ENCODE measurements around the gene WDR36. TPM values are rescaled to one million over a fixed set of nuclear protein-coding genes. Genes with fewer than 3 reads are reported as not detected.

WDR36 gene
- total and polyA plus RNA-seq, 3 experiments from 2014 or later, result 17.7 to 74.8 (median 70.2) TPM

DNA sequence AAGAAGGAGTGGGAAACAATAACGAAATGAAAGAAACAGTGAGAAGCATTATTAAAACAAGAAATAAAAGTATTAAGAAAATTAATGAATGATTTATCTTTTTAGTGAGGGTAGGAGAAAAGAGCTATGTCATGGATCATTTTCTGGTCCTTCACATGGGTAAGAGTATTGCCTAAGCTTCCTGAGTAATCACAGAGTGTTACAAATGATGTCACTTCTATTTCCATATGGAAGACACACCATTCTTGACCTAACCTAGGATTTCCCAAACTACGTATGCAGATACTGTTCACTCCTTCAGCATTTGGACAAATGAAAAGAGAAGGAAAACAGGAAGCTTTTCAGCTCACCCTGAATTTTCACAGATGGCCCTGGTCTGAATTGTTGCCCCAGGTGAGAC, 23.9 kb upstream of the WDR36 start:
- Histone ChIP-seq H3K4me3 (ENCODE audit: low read length) (no peak overlapping the region), H3K4me1 (ENCODE audit: insufficient read depth, low read length) (peaks cover 12% of the 10 kb centered on the region), H3K9me3 (ENCODE audit: low read length) (no peaks in the 10 kb centered on the region), H3K27ac (ENCODE audit: low read depth, low read length) (no peak overlapping the region), H3K27me3 (ENCODE audit: insufficient read depth, low read length, poor library complexity, severe bottlenecking) (peaks cover 51% of the 10 kb centered on the region), H3K36me3 (ENCODE audit: insufficient read depth, low read length) (no peaks in the 10 kb centered on the region)
- DNase-seq, result no peak
- H3K27ac Mint-ChIP-seq, result no peak overlapping the region
- H3K9me3 Mint-ChIP-seq, result no peaks in the 10 kb centered on the region
- no peak overlapping the region for H3K4me3 Mint-ChIP-seq
- ChIA-PET POLR2A (no interaction called here), CTCF (no interaction called here)
- peaks cover 0 to under 1% (median 0%) of the 10 kb centered on the region in 3 donors for H3K36me3 Mint-ChIP-seq
- peaks cover 60 to 88% of the 10 kb centered on the region in 2 donors for H3K27me3 Mint-ChIP-seq
- peaks cover 17 to 35% (median 29%) of the 10 kb centered on the region in 3 donors for H3K4me1 Mint-ChIP-seq

DNA sequence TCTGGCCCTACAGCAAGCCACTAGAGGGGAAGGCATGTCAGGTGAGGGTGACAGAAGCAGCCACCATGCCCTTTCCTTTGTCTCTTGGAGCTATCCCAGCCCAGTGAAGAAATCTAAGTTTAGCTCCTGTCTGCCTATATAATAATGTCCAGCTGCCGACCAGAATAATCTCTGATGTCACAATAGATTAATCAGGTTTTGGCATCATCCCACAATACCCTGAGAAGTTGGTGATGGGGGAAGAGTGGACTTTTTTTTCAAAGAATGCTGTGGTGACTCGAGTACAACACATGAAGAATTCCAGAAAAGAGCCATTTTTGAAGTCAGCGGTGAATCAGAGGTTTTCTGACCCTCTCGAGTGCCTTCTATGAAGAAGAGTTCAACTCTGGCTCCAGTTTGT, 22.3 kb upstream of the WDR36 start:
- Mint-ChIP-seq H3K36me3 (peaks cover 0 to 3% (median 0%) of the 10 kb centered on the region in 3 donors), H3K27ac (peak overlapping the region in 1 of 8 donors; percentile 27), H3K4me3 (peak overlapping the region in 1 of 7 donors; percentile 62), H3K9me3 (no peaks in the 10 kb centered on the region), H3K4me1 (peaks cover 23 to 45% (median 40%) of the 10 kb centered on the region in 3 donors), H3K27me3 (peaks cover 76 to 93% of the 10 kb centered on the region in 2 donors)
- H3K4me3 ChIP-seq (ENCODE audit: low read length), result no peak overlapping the region
- DNase-seq, result no peak
- no peaks in the 10 kb centered on the region for H3K36me3 ChIP-seq (ENCODE audit: insufficient read depth, low read length)
- H3K27me3 ChIP-seq (ENCODE audit: insufficient read depth, low read length, poor library complexity, severe bottlenecking), result peaks cover 62% of the 10 kb centered on the region
- H3K9me3 ChIP-seq (ENCODE audit: low read length), result no peaks in the 10 kb centered on the region
- H3K27ac ChIP-seq (ENCODE audit: low read depth, low read length), result no peak overlapping the region
- peaks cover 18% of the 10 kb centered on the region for H3K4me1 ChIP-seq (ENCODE audit: insufficient read depth, low read length)
- ChIA-PET CTCF (no interaction called here), POLR2A (no interaction called here)

DNA sequence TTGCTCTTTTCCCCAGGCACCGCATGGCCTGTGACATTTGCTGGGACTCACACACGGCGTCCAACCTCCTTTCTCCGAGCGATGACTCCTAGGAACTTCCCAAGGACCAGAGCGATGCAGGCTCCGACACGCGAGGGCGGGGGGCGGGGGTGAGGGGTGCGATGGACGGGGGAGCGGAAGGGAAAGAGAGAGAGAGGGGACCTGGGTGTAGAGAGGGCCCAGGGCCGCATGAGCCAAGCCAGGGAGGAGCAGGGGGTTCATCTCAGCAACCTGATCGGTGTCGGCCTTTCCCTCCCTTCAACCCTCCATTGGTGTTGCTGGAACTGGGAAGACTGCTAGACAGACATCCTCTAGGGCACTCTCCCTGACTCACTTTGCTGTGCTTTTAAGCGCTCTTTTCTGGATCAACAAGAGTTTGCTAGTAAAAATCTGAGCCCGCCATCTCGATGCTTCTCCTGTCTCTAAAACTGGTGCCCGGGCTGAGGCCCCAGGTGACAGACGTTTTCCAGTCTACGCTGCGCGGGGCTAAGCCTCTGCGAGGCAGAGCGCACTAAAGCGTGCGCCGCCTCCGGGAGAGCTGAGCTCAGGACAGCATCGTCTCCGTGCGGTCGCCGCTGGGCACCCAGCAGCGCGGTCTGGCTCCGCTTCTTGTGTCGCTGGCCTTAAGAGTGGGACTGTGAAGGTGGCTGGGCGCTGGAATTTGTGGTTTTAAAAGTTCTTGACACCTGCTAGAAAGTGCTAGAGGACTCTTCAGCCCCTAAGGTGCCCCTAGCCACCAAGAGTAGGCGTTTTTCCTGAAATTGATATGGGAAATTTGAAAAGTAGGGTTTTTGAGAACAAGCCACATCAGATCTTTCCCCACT, 21.6 kb upstream of the WDR36 start:
- Mint-ChIP-seq H3K36me3 (peaks cover 0 to 3% (median 0%) of the 10 kb centered on the region in 3 donors), H3K4me3 (peak overlapping the region in 6 of 7 donors; percentile 5 to 67 (median 42)), H3K4me1 (peaks cover 23 to 45% (median 40%) of the 10 kb centered on the region in 3 donors), H3K27me3 (peaks cover 74 to 90% of the 10 kb centered on the region in 2 donors), H3K9me3 (no peaks in the 10 kb centered on the region), H3K27ac (peak overlapping the region in 1 of 8 donors; percentile 32)
- Histone ChIP-seq H3K9me3 (ENCODE audit: low read length) (no peaks in the 10 kb centered on the region), H3K4me3 (ENCODE audit: low read length) (no peak overlapping the region), H3K27me3 (ENCODE audit: insufficient read depth, low read length, poor library complexity, severe bottlenecking) (peaks cover 58% of the 10 kb centered on the region), H3K4me1 (ENCODE audit: insufficient read depth, low read length) (peaks cover 18% of the 10 kb centered on the region), H3K27ac (ENCODE audit: low read depth, low read length) (no peak overlapping the region), H3K36me3 (ENCODE audit: insufficient read depth, low read length) (no peaks in the 10 kb centered on the region)
- POLR2A ChIA-PET, result no interaction called here
- CTCF ChIA-PET, result interaction anchor here (1.4 kb wide), 1 partner anchor 20 kb away, joined by 3 read pairs; no protein-coding TSS in a partner anchor
- DNase-seq, result no peak

DNA sequence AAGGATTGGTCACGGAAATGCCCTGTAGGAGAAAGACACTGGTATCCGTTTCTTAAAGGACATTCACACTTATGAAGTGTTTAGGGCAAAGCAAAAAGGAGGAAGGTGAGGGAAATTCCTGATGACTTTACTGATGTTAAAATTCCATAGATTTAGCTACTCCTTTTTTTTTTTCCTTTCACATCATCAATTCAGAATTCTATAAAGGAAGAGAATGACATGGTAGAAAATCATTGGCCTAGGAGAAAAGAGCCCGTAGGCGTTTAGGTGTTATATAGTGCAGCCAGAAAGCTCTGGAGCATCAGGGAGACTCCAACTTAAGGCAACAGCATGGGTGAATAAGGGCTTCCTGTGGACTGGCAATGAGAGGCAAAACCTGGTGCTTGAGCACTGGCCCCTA, 20.7 kb upstream of the WDR36 start, which contains the start of gene TSLP:
TSS of gene TSLP (plus strand) at position 301 of the 400 bp plus-strand sequence. CDS start 178 bp downstream, outside the sequence.
- peaks cover 56% of the 10 kb centered on the region for H3K27me3 ChIP-seq (ENCODE audit: insufficient read depth, low read length, poor library complexity, severe bottlenecking)
- H3K27ac ChIP-seq (ENCODE audit: low read depth, low read length), result no peak within 1 kb of the TSS
- no peak within 1 kb of the TSS for H3K4me3 ChIP-seq (ENCODE audit: low read length)
- ChIA-PET CTCF (interaction anchor here (1.4 kb wide), 1 partner anchor 19 kb away, joined by 3 read pairs; no protein-coding TSS in a partner anchor), POLR2A (no interaction called here)
- H3K27ac Mint-ChIP-seq, result peak within 1 kb of the TSS in 1 of 8 donors; percentile 32
- no peaks in the 10 kb centered on the region for H3K9me3 ChIP-seq (ENCODE audit: low read length)
- peak within 1 kb of the TSS; percentile 62 to 93 (median 87) for H3K4me3 Mint-ChIP-seq
- H3K4me1 Mint-ChIP-seq, result peaks cover 23 to 45% (median 40%) of the 10 kb centered on the region in 3 donors
- H3K36me3 Mint-ChIP-seq, result peaks cover 0 to 3% (median 0%) of the 10 kb centered on the region in 3 donors
- H3K36me3 ChIP-seq (ENCODE audit: insufficient read depth, low read length), result no peaks in the 10 kb centered on the region
- peaks cover 66 to 84% of the 10 kb centered on the region in 2 donors for H3K27me3 Mint-ChIP-seq
- peaks cover 18% of the 10 kb centered on the region for H3K4me1 ChIP-seq (ENCODE audit: insufficient read depth, low read length)
- no peak for DNase-seq
- no peaks in the 10 kb centered on the region for H3K9me3 Mint-ChIP-seq

DNA sequence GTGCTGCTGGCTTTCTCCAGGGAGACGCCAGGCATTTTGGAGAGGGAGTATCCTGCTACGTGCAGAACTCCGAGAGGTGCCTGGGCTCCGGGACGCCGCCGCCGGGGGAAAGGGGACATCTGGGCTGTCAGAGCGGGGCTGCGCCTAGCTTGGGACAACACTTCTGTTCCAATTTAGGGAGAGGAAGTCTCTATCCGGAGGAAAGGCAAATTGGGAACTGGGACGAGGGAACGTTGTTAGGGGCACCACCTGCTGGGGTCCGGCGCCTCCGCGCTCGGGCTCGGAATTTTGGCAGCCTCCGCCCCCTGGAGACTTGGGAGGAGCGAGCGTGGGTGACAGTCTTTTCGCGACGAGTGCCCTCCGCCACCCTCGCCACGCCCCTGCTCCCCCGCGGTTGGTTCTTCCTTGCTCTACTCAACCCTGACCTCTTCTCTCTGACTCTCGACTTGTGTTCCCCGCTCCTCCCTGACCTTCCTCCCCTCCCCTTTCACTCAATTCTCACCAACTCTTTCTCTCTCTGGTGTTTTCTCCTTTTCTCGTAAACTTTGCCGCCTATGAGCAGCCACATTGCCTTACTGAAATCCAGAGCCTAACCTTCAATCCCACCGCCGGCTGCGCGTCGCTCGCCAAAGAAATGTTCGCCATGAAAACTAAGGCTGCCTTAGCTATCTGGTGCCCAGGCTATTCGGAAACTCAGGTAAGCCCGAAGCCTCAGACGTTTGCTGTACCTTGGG, 19.0 kb upstream of the WDR36 start:
- H3K4me1 ChIP-seq (ENCODE audit: insufficient read depth, low read length), result peaks cover 18% of the 10 kb centered on the region
- ChIA-PET POLR2A (no interaction called here), CTCF (no interaction called here)
- Mint-ChIP-seq H3K9me3 (no peaks in the 10 kb centered on the region), H3K36me3 (peaks cover 0 to 3% (median 0%) of the 10 kb centered on the region in 3 donors), H3K27ac (peak overlapping the region in 5 of 8 donors; percentile 3 to 73 (median 40)), H3K4me3 (peak overlapping the region; percentile 74 to 93 (median 88)), H3K27me3 (peaks cover 53 to 71% of the 10 kb centered on the region in 2 donors), H3K4me1 (peaks cover 23 to 45% (median 40%) of the 10 kb centered on the region in 3 donors)
- H3K9me3 ChIP-seq (ENCODE audit: low read length), result no peaks in the 10 kb centered on the region
- H3K27me3 ChIP-seq (ENCODE audit: insufficient read depth, low read length, poor library complexity, severe bottlenecking), result peaks cover 49% of the 10 kb centered on the region
- H3K27ac ChIP-seq (ENCODE audit: low read depth, low read length), result no peak overlapping the region
- H3K36me3 ChIP-seq (ENCODE audit: insufficient read depth, low read length), result no peaks in the 10 kb centered on the region
- peak overlapping the region; percentile 51 for H3K4me3 ChIP-seq (ENCODE audit: low read length)
- DNase-seq, result peak; percentile 24 to 62 (median 45)

GRCh38 chr5:111074244-111074643, 17.9 kb upstream of the WDR36 start:
- peaks cover 53 to 67% of the 10 kb centered on the region in 2 donors for H3K27me3 Mint-ChIP-seq
- peaks cover 18% of the 10 kb centered on the region for H3K4me1 ChIP-seq (ENCODE audit: insufficient read depth, low read length)
- peaks cover 23 to 45% (median 40%) of the 10 kb centered on the region in 3 donors for H3K4me1 Mint-ChIP-seq
- H3K36me3 Mint-ChIP-seq, result peaks cover 0 to 3% (median 0%) of the 10 kb centered on the region in 3 donors
- H3K27ac Mint-ChIP-seq, result no peak overlapping the region
- H3K9me3 ChIP-seq (ENCODE audit: low read length), result no peaks in the 10 kb centered on the region
- no peaks in the 10 kb centered on the region for H3K9me3 Mint-ChIP-seq
- no peaks in the 10 kb centered on the region for H3K36me3 ChIP-seq (ENCODE audit: insufficient read depth, low read length)
- no peak overlapping the region for H3K27ac ChIP-seq (ENCODE audit: low read depth, low read length)
- ChIA-PET CTCF (no interaction called here), POLR2A (no interaction called here)
- H3K27me3 ChIP-seq (ENCODE audit: insufficient read depth, low read length, poor library complexity, severe bottlenecking), result peaks cover 47% of the 10 kb centered on the region
- no peak for DNase-seq
- peak overlapping the region in 4 of 7 donors; percentile 20 to 93 (median 64) for H3K4me3 Mint-ChIP-seq
- H3K4me3 ChIP-seq (ENCODE audit: low read length), result no peak overlapping the region

GRCh38 chr5:111075520-111075919, 16.6 kb upstream of the WDR36 start:
- Histone ChIP-seq H3K27me3 (ENCODE audit: insufficient read depth, low read length, poor library complexity, severe bottlenecking) (peaks cover 35% of the 10 kb centered on the region), H3K36me3 (ENCODE audit: insufficient read depth, low read length) (no peaks in the 10 kb centered on the region), H3K9me3 (ENCODE audit: low read length) (no peaks in the 10 kb centered on the region), H3K4me3 (ENCODE audit: low read length) (no peak overlapping the region), H3K27ac (ENCODE audit: low read depth, low read length) (no peak overlapping the region), H3K4me1 (ENCODE audit: insufficient read depth, low read length) (peaks cover 17% of the 10 kb centered on the region)
- peak overlapping the region in 1 of 8 donors; percentile 0 for H3K27ac Mint-ChIP-seq
- H3K9me3 Mint-ChIP-seq, result no peaks in the 10 kb centered on the region
- H3K27me3 Mint-ChIP-seq, result peaks cover 42 to 65% of the 10 kb centered on the region in 2 donors
- ChIA-PET POLR2A (no interaction called here), CTCF (no interaction called here)
- H3K36me3 Mint-ChIP-seq, result peaks cover 0 to 3% (median 0%) of the 10 kb centered on the region in 3 donors
- DNase-seq, result no peak
- H3K4me1 Mint-ChIP-seq, result peaks cover 23 to 33% (median 33%) of the 10 kb centered on the region in 3 donors
- no peak overlapping the region for H3K4me3 Mint-ChIP-seq

Measured in CD8-positive, alpha-beta memory T cell (primary cell).